Activated CD8-positive, alpha-beta memory T cell treated with anti-CD3 and anti-CD28 coated beads, Interleukin-2, amount 50 U/mL, for 24 hours (primary cell): ENCODE measurements around the gene NTM.
"Not testable (repeated sequence)": the region's sequence is repeated elsewhere in the genome, so short reads cannot be mapped to it uniquely, and the experiment has no call there.

Experiments
- DNase-seq: peaks from one replicate; pipeline ENCODE4 v3.0.0-alpha.2; 2020; ENCODE audit errors: extremely low read depth

Gene NTM

DNA sequence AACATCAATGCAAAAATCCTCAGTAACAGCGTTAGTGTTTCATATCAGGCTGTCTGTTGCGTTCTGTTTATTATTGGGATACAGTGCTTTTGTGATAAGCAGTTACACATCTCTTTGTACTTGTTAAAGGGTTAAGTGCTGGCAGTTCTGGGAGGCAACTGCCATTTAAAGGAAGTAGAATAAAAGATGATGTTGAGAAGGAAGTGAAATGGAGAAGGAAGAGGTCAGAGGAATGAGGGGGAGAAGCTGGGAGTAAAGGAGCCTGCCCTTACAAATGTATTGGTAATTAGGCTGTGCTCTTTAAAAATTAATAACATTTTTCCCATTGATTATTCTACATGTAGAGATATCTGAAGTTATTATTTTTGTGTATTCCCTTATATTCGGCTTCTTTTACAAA lies 674.7 kb downstream of the NTM start:
- DNase-seq, result no peak

DNA sequence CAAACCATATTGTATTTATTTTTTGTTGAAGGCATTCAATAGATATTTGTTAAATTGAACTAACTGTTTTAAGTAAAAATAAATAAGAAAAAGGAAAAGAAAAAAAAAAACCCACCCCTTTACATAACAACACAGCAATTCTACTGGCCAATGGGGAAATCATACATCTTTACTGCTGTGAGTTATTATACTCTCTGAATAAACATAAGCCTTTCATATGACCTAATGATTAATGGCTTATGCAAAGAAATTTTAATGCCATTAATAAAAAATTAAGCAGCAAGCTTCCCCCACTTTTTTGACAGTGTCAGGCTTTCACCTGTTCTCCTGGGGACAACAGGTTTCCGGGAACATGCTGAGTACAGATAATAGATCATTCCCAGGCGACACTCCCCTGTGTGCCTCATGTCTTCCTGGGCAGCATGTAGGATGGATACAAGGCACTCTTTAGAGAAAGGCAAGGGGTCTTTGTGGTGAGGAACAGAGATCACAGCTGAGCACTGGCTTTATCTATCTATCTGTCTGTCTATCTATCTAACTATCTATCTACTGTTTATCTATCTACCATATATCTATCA lies 676.0 kb downstream of the NTM start:
- DNase-seq, result no peak

DNA sequence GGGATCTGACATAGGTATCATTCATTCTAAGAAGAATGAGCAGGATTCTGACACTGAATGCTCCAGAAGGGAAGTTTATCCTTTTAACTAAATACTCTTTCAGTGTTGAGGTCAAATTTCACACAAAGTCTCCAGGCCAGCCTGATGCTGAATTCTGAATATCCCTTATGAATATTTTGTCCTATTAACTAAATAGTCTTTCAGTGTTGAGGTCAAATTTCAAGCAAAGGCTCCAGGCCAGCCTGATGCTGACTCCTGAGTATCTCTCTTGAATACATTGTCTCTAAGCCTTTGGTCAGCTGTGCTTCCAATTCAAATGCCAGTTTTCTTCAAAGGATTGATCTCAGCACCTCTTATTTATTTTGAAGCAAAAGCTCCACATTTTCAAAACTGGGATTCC lies 676.8 kb downstream of the NTM start:
- no peak for DNase-seq

DNA sequence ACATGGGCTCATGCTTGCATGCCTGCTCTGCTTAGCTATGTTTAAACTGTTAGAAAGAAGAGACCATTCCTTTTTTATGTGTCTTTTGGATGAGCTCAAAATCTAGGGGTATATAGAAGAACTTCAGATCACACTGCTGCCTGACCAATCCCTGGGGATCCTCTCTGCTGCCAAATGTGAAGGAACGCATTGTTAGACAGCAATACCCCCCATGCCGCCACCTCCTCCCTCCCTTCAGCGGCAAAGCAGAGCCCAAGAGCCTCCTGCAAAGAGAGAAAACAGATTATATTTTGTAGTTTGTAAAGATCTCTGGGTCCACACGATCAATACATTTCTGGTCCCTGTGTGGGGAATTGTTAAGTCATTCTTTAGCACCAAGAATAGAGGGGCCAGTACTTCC lies 677.6 kb downstream of the NTM start:
- no peak for DNase-seq

DNA sequence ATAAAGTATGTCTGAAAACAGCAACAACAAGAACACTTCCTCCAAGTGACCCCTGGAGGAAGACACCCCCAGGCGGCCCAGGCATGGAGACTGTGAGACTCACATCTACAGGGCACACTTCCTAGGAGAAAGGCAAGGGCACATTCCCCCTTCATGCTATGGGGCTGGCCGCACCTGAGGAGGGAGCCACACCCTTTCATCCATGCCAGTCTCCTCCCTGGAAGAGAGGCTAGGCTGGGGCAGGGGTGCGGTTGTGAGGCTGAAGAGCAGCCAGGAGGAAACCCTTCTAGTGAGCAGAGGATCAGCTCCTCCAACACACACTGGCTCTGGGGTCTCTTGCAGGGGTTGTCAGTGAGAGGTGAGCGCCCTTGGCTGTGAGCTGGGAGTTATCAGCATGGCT lies 678.8 kb downstream of the NTM start:
- no peak for DNase-seq

DNA sequence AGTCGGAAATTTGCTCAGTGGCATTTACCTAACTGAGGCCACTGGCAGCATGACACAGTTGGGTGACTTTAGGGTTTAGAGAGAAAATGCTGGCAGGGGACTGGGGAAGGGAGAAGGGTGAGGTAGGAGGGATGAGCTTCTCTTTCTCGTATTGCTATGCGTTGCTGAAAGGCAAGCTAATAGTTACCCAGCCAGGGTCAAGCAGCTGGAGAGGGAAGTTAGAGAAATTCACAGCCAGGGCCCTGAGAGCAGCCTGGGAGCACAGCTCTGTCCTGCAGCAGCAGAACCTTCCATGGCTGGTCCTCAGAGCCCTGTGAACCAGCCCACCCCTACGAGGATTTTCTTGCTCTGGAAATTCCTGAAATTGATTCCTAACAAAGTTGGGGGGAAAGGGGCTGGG lies 679.6 kb downstream of the NTM start:
- DNase-seq, result no peak

DNA sequence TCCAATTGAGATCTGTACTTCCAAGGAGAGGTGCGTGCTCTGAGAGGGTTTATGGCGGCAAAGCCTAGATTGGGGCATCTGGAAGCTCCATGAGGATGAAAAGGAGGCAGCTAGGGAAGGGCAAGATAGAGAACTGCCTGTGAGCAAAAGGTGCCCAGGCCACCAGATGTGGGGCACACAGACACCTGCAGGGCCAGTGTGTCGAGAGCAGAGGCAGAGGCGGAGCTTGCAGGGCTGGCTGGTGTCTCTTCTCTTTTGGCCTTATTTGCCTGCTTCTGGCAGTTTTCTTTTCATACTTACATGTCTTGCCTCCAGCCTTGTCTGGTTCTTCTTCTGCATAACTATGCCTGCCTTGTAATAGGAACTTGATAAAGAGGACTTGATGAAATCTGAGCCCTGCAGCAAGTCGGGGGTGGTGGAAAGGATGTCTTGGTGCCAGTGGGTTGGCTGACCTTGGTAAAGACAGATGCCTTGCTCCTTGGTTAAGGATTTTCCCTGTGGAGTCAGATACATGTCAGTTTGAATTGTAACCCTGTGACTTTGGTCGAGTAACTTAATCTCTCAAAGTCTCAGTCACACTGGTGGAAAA lies 680.3 kb downstream of the NTM start:
- DNase-seq, result no peak

DNA sequence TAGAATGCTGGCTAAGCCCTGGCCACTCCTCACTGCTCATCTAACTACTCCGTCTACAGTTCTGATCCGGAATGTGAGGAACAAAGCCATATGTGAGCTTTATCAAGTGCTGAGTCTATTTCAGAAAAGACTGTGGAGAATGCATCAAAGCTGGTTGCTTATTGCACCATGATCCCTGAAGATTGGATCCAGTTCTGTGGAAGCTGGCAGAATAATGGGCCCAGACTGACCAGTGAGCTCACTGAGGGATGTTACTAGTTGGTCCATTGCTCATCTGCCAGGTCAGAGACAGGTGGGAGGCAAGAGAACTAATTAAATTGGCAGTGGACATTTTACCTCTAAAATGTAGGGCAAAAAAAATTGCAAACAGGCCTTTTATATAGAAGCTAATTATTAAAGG lies 681.3 kb downstream of the NTM start:
- DNase-seq, result no peak

DNA sequence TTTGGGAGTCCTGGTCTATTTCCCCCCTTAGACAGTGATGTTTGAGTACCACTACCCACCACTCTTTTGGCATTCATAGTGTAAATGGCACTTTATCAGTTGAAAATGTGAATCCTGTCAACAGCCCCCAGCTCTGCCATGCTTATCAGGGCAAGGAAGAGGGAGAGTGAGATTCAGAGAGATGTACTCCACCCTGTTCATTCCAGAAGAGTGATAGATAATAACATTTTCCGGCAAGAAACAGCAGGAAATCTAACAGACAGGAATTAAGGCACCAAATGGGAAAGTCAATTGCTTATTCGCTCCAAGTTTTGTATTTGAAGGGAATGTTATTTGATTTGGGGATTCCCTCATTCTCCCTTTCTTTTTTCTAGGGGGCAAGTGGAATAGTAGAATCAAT lies 681.9 kb downstream of the NTM start:
- DNase-seq, result no peak

DNA sequence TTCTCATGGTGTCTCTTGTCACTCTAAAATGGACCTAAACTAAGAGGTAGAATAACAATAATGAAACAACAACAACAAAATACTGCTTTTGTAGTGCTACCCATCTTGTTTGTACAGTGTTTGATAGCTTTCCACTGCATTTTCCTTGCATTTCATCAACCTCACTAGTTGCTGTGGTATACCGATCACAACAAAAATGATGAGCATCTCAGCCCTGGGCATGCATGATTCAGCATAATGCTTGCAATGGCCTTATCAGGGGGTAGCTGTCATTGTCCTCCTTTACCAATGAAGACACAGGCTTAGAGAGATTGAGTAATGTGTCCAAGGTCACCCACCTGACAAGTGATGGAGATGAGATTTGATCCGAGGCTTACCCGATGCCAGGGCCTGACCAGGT lies 682.5 kb downstream of the NTM start:
- DNase-seq, result no peak

DNA sequence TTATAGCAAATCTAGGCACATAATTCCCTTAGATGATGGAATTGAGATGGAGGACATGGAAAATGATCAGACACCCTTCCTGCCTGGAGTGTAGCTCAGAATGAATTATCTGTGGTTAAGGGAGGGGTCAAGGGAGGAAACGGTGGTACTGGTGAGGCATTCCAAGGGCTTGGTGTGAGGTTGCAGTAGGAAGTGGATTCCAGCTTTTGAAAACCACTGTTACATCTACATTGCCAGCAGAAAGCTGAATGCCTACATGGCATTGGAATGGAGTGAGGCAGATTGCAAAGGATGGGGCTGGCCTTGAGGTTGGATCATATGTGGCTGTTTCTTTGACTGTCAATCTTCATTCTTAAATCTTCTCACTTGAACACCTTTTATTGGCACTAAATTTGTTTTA lies 684.4 kb downstream of the NTM start:
- no peak for DNase-seq

DNA sequence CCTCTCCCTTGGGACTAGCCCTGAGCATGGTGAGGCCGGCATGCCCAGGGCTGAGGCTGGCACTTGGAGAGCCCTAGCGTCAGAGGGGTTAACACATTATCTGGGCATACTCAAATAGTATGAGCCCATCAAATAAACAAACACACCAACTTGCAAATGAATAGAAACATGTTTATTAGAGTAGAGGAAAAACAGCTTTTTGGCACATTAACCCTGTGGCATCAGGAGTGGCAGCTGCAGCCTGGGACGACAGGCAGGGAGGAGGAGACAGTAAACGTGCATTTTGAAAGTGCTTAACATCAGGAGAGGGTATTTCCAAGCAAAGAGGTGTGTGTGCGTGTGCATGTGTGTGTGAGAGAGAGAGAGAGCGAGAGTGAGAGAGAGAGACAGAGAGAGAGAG lies 684.9 kb downstream of the NTM start:
- no peak for DNase-seq

DNA sequence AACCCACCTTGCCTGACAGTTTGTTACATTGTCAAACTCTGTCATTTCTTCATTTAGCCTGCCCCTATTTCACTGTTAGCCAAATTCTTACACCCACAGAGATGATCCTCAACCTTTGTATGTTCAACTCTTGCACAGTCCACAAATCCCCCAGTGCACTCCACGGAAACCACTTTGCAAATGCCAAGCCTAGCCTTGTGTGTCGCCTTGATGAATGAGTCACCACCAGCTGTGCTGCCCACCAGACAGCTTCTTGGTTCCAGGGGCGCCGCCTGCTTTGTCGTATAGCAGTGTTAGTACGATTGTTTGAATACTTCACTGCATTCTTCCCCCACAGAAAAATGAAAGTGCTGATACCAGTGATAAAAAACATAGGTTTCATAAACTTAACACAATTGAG lies 686.3 kb downstream of the NTM start:
- no peak for DNase-seq

DNA sequence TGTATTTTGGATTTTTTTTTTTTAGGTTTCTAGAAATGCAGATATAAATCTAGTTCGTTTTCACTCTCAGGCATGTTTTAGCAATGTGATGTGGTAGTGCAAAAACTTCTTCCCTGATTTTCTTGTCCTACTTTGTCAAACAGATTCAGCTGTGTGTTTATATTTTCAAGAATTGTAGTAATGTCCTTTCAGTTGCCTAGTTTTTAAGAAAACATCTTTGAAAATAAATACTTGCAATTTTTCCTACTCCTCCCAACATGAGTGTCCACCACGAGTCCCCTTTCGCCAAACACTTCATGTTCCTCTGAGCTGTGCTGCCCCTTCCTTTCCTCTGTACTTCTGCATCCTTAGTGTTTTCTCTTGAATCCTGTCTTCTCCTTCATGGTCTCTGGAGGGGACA lies 686.9 kb downstream of the NTM start:
- no peak for DNase-seq

DNA sequence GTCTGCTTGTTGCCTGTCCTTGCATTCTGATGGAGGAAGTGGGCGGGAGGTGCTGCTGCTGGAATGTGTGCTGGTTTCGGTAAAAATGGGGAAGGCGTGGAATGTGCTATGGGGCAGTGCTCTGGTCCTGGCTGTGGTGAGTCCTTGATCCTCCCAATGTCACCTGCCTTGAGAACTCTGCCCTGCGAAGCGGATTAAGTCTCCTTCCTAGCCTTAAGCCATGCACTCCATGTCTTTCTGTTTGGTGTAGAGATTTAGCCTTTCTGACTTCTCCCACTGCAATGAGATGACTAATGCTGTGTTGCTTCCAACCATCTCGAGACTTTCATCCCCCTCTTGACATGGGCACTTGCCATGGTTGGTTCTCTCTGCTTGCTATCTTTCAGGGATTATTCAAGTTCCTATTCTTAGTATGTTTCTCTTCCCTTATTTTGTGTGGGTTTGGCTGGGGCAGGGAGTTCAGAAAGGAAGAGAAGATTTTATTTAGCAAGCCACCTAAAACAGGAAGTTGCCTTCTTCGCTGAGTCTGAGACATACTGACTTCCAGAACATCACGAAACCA lies 687.9 kb downstream of the NTM start:
- no peak for DNase-seq

DNA sequence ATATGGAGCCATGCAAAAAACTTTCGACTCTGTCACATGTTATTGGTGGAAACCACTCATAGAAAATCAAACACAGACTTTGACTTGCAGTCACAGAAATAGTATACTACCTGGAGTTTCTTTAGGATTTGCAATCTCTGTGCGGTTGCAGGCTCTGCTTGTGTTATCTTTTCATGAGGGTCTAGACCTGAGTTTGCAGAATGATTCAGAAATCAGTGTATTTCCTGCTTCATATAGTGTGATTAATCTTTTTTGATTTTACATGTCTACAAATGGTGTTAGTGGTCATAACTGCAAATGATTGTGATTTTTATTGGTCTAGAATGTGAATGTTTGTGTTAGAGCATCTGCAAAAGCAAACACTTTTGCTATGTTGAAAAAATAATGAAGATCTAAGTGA lies 690.2 kb downstream of the NTM start:
- no peak for DNase-seq

DNA sequence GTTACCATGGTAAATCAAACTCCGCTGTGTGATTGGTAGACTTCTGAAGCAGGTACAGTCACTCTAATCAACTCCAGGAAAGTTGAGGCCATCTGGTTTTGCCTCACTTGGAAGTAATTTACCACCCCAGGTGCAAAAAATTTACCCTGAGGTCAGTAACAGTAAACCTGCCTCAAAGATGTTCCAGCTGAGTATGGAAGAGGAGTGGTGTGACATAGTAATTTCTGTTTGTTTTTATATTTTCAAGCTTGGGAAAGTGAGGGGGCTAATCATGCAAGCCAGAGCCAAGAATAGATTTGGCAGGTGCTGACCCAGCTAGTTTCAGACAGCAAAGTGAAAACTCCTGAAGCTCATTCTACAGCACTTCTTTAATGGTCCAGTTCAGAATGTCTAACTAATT lies 691.6 kb downstream of the NTM start:
- no peak for DNase-seq

DNA sequence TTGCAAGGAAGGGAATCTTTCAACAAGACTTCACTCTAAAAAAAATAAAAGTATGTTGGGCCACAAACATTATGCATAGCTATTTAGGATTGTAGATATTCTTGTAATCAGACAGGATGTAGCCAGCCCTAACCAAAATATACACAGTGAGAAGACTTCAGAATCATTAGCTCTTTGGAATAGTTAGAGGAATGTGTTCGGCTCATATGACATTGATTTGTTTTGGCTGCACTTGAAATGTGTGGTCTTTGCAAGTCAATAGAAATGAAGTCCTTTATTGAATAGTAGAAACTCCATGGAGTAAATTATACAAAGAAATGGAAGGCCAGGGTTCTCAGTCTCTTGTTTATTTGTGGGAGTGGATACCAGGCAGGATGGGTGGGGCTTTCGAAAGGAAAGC lies 692.1 kb downstream of the NTM start:
- DNase-seq, result no peak

DNA sequence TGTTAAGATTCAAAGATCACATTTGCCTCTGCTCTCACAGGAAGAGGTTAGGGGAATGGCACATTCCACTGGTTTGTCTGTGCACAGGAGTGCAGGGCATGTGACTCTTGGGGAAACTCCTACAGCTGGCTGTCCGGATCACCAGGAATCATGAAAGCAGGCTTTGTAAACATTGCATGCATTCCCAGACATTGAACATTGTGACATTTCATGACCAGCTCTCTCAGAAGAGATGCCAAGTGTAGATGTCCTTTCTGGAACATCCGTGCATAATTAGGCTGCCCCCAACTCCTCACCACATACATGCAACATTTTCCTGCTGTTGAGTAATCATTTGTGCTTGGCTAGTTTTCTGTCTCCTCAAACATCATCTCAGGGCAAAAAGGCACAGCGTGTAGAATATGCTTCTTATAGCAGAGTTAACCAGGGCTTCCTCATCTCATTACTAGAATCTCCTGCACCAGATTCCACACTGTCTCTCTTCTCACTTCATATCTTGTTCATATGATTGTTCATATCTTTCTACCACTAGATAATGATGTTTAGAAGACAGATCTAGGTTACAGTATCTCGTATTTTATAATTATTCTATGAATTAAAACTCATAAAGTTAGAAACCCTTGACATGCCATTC lies 694.7 kb downstream of the NTM start:
- no peak for DNase-seq

DNA sequence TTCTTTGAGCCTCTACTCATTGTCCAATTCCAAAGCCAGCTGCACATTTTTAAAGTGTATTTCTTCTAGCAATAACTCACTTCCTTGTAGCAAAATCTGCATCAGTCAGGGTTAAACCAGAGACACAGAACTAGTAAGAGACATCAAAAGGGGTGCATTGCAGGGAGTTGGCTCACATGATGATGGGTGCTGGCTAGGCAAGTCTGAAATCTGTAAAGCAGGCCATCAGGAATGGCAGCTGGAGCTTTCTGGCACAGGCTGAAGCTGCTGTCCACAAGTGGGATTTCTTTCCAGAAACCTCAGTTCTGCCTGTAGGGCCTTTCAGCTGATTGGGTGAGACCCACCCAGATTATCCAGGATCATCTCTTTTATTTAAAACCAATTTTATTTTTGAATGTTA lies 698.1 kb downstream of the NTM start:
- no peak for DNase-seq

DNA sequence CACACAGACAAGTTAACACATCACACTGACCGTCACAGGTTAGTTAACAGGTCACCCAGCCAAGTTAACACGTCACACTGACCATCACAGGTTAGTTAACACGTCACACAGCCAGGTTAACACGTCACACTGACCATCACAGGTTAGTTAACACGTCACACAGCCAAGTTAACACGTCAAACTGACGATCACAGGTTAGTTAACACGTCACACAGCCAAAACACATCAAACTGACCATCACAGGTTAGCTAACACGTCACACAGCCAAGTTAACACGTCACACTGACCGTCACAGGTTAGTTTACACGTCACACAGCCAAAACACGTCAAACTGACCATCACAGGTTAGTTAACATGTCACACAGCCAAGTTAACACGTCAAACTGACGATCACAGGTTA lies 699.2 kb downstream of the NTM start:
- not testable (repeated sequence) for DNase-seq

DNA sequence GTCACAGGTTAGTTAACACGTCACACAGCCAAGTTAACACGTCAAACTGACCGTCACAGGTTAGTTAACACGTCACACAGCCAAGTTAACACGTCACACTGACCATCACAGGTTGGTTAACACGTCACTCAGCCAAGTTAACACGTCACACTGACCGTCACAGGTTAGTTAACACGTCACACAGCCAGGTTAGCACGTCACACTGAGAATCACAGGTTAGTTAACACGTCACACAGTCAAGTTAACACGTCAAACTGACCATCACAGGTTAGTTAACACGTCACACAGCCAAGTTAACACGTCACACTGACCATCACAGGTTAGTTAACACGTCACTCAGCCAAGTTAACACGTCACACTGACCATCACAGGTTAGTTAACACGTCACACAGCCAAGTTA lies 700.5 kb downstream of the NTM start:
- DNase-seq, result not testable (repeated sequence)

DNA sequence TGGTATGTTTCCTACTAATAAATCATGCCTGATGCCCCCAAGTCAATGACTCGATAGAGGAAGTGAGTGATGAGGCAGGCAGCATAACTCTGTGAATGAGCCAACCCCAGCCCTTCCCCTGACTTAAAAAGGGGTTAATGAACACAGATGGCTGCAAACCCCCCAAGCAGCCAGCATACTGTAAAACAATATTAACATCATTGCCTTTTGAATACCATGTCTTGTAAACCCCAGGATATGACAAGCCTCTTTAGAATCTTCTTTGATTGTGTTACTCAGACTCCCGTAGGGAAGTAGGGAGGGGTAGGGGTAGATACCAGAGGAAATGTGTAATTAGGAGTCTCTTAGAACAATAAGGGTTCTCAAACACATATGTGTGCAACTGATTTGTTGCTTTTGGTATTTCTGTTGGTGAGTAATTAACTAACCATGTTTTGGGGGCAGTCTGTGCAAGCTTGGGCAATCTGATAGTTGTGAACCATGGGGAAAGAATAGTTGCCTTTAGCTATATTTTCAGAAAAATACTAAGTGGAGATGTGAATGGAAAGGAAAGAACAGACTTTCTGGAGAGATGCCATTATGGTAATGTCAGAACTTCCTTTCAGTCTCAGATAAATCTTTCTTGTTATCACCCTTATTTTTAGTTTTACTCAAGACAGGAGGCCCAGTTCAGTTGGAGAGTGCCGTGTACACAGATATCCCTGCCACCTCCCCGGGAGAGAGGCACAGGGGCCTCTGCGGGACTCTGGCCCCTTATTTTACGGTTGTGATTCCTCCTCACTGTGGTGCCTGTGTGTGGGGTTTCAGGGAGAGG lies 701.8 kb downstream of the NTM start:
- DNase-seq, result no peak
